Measurements from ENCODE around the gene PTGER3.

DNA sequence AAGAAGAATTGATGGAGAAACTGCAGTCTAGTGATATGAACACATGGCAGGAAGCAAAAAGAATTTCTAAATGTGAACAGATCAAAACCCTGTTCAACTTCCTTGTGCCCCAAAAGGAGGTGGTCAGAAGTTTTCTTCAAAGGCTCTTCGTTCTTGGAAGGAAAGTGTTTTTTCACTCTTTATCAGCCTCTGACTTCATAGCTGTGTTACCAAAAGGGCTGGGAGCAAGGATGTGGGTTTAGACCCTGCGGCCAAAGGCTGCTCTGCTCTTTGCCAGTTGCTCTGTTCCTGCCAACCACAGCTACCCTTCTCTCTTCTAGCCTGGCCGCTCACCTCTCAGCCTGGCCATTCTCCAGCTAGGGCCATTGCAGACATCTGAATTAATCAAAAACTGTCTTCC, 53.8 kb downstream of the PTGER3 start:
- TF ChIP-seq, protein P1, sequence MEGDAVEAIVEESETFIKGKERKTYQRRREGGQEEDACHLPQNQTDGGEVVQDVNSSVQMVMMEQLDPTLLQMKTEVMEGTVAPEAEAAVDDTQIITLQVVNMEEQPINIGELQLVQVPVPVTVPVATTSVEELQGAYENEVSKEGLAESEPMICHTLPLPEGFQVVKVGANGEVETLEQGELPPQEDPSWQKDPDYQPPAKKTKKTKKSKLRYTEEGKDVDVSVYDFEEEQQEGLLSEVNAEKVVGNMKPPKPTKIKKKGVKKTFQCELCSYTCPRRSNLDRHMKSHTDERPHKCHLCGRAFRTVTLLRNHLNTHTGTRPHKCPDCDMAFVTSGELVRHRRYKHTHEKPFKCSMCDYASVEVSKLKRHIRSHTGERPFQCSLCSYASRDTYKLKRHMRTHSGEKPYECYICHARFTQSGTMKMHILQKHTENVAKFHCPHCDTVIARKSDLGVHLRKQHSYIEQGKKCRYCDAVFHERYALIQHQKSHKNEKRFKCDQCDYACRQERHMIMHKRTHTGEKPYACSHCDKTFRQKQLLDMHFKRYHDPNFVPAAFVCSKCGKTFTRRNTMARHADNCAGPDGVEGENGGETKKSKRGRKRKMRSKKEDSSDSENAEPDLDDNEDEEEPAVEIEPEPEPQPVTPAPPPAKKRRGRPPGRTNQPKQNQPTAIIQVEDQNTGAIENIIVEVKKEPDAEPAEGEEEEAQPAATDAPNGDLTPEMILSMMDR (conservative IDR thresholded peaks at IDR 0.05): no peak
- no peak for TF ChIP-seq ZFX (IDR thresholded peaks at IDR 0.05)

Data from C4-2B (cell line).